Stimulated activated CD4-positive, alpha-beta T cell treated with anti-CD3 and anti-CD28 coated beads, Interleukin-15, amount 100 ng/mL, for 48 hours (primary cell): ENCODE measurements around the gene NMT2.

ENCODE experiments used
- DNase-seq, 2 donors: peaks; one replicate each; pipeline ENCODE4 v3.0.0-alpha.2; 2020; ENCODE audit warnings: low read depth in 2 of 2

Gene NMT2

GRCh38 chr10:15141136-15142054 is 27.1 kb downstream of the NMT2 start:
- DNase-seq, result peak in 1 of 2 donors; percentile 14

DNA sequence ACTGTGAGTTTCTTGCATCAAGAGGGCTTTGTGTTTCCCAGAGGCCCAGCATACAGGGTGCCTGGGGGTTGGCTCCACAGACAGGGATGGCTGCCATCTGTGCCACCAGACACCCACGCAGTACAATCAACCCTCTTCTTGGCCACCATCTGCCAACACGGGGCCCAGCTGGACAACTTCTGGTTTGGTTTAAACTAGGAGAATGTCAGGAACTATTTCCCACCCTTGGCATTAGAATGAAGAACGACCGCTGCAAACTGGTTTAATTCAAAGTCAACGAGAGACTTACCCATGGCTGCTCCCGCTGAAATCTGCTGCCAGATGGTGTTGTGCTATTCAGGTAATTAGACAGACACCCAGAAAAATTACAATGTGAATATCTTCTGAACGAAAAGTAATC is 27.8 kb downstream of the NMT2 start:
- DNase-seq, result no peak

GRCh38 chr10:15137636-15138035 is 30.9 kb downstream of the NMT2 start:
- DNase-seq, result no peak

GRCh38 chr10:15137036-15137359 is 31.5 kb downstream of the NMT2 start:
- no peak for DNase-seq

GRCh38 chr10:15136129-15137035 is 32.1 kb downstream of the NMT2 start:
- DNase-seq, result no peak

GRCh38 chr10:15131330-15131729 is 37.2 kb downstream of the NMT2 start:
- DNase-seq, result no peak

GRCh38 chr10:15124908-15125307 is 43.6 kb downstream of the NMT2 start:
- DNase-seq, result no peak

DNA sequence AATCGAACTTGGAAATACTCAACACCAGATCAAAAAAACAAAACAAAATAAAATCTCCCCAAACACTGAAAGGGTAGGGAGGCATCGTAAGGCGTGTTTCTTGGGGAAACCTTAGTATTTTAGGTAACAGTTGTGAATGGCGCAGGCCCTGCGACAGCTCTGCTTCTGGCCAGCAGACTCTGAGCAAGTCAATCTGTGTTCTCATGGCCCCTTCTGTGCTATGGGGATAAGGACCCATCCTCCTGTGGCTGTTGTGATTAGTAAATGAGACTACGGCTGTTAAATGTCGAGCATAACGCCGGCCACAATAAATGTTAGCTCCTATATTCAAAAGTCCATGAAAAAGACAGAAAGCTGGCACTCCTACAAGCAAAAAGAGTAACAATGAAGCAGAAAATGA is 44.3 kb downstream of the NMT2 start:
- DNase-seq, result no peak

DNA sequence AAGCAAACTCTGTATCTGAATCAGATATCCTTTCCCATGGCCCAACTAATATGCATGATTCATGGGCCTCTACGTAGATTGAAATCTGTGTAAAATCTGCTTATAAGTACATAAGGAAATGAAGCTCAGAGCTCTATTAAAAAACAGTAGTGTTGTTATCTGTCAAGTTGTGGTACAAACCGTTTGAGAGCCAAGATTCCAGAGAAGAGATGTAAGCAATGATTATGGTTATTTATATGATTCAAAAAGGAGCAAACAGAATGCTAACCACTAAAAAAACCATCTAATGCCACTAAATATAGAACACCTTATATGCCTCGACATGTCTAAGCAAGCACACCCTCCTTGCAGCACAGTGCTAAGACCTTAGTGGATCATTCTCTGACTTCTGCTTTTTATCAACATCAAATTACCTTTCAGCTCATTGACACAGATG is 44.7 kb downstream of the NMT2 start:
- DNase-seq, result no peak

- DNase-seq, result no peak
Measured at GRCh38 chr10:15122477-15123030, 45.9 kb downstream of the NMT2 start.

- DNase-seq, result no peak
Measured at GRCh38 chr10:15121707-15122106, 46.8 kb downstream of the NMT2 start.

GRCh38 chr10:15120523-15120922 is 48.0 kb downstream of the NMT2 start:
- no peak for DNase-seq

DNA sequence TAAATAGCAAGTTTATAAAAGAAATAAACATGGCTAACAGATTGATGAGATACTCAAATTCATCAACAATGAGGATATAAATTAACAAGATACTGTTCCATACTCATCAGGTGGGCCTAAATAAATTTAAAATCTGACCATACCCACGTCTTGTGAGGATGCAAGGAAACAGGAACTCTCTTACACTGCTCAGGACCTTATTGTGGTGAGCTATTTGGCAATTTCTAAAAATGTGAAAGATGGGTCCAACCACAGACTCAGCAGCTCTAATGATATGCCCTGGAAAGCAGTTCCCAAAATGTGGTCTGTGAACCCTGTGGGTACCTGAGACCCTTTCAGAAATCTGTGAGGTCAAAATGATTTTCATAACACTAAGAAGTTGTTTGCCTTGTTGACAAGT is 49.9 kb downstream of the NMT2 start:
- no peak for DNase-seq

GRCh38 chr10:15116225-15116624 is 52.3 kb downstream of the NMT2 start:
- no peak for DNase-seq

DNA sequence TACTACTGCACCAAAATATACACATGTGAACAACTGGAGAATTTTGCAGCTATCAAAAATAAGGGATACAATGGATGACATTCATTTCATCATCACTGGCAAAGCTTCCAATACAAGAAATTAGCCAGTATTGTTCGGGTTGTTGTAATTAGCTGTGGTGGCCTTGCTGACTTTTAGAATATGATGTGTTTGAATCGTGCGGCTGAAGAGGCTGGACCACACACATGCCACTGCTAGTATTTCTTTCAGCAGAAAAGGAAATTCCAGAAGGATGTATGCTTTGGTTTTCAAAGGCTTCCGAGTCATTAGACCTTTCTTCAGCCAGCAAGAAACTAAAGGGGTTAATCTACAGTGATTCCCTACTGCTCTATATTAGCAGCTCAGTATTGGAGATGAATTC is 54.7 kb downstream of the NMT2 start:
- no peak for DNase-seq

DNA sequence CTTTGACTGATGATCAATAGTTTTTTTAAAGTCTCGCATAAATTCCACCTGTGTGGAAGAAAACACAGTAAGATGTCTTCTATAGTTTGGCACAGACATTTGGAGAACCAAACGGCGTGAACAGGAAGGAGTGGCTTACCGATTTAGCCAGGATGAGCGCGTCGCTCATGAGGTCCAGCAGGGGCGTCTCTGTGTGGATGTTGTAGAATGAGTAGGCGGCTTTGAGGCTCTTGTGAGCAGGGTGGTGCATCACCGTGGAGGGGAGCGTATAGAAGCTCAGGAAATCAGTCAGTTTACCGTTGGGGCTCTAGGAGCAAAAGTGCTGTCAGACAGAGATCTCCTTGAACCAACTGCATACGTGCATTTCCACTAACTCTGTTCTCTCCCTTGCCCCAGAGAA is 55.8 kb downstream of the NMT2 start:
- DNase-seq, result no peak

GRCh38 chr10:15106352-15107013 is 62.0 kb downstream of the NMT2 start:
- DNase-seq, result peak in 1 of 2 donors; percentile 59

GRCh38 chr10:15103513-15103912 is 65.0 kb downstream of the NMT2 start:
- DNase-seq, result no peak

DNA sequence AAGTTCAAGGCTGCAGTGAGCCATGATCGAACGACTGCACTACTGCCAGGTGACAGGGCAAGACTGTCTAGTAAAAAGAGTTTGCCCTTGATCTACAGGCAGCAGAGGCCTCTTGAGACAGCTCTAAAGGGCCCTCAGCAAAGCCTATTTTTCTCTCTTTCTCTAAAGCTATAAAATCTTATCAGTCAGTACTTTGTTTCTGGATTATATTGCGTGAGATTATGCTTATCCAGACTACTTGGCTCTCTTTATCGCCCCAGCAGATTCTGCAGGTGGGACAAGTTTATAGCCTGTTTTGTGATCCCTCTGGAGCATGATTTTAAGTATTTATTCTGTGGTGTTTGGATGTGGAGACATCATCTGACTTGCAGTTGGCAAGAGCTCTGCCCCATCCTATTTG is 68.6 kb downstream of the NMT2 start:
- DNase-seq, result no peak

DNA sequence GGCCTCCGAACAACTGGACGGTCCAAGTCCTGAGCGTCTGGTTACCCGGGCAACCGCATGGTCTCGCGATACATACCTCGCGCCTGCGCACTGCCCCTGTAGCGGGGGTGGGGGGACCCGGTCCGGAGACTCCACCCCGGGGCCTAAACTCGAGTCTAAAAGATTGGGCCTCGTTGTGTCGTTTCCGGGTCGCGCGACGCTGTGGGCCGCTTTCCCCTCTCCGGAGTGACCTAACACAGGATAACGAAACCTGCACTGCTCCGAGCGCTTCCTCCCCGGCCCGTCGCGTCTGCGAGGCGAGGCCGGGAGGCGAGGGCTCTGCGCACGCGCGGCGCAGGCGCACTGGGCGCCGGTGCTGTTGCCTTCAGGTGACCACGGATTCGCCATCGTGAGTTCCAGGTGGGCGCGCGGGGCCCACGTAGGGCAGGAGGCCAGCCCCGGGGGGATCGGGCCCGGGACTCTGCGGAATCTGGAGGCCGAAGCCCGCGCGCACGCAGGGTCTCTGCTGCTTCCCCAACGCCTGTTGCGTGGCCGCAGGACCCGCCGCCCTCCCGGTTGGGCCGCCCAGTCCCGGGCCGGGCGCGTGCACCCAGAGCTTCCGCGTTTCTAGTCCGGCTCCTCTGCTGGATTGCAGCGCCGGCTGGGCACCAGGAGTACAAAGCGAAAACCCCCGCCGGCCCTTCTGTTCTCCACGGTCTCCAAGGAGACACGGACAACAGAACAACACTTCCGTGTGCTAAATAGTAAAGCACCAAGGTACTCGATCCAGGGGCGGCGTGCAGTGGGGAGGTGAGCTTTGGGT is 71.3 kb downstream of the NMT2 start, which contains the start of gene RPP38:
RPP38 (plus strand) TSS at position 345 of the 802 bp plus-strand sequence. CDS start 5,960 bp downstream, outside the sequence.
- peak; percentile 93 to 95 for DNase-seq

DNA sequence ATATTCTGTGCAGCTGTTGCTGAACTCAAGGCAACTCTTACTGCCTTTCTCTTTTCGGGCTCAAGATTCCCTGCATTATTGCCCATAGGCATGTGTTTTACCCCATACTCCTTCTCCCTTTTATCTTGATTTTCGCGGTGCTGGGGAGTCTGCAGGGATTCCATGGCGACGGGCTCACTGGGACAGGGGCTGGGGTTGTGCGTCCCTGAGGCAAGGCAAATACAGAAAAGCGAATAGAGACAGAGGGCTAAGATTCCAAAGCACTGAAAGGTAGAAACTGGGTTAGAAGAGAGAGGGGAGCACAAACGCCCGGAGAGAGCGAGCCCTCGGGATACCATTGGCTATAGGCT is 71.9 kb downstream of the NMT2 start:
- DNase-seq, result no peak
